GM12873 (cell line): Measurements from ENCODE around the gene DPEP3.

Source experiments
- TF ChIP-seq, protein P1 (sequence below): IDR thresholded peaks from 2 replicates; pipeline ENCODE4 v1.5.1; 2012; ENCODE audit warnings: low read depth, mild to moderate bottlenecking, moderate library complexity, low read length, control low read depth; ENCODE audit not compliant: insufficient read depth; ENCODE audit errors: missing control alignments

DPEP3 gene

DNA sequence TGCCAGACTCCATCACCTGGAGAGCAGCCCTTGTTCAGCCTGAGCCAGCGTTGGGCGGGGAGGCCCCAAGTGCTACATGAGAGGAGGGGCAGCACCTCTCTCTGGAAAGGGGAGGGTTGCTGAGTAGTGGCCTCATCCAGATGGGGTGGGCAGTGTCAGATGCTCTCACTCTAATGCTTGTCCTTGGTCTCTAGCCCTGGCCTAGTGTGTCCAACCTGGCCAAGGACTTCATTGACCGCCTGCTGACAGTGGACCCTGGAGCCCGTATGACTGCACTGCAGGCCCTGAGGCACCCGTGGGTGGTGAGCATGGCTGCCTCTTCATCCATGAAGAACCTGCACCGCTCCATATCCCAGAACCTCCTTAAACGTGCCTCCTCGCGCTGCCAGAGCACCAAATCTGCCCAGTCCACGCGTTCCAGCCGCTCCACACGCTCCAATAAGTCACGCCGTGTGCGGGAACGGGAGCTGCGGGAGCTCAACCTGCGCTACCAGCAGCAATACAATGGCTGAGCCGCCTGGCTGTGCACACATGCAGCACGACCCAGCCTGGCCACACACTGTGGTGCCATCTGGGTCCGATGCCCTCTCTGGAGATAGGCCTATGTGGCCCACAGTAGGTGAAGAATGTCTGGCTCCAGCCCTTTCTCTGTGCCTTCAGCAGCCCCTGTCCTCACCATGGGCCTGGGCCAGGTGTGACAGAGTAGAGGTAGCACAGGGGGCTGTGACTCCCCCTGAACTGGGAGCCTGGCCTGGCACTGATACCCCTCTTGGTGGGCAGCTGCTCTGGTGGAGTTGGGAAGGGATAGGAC lies 53.0 kb downstream of the DPEP3 start:
- TF ChIP-seq, protein P1, sequence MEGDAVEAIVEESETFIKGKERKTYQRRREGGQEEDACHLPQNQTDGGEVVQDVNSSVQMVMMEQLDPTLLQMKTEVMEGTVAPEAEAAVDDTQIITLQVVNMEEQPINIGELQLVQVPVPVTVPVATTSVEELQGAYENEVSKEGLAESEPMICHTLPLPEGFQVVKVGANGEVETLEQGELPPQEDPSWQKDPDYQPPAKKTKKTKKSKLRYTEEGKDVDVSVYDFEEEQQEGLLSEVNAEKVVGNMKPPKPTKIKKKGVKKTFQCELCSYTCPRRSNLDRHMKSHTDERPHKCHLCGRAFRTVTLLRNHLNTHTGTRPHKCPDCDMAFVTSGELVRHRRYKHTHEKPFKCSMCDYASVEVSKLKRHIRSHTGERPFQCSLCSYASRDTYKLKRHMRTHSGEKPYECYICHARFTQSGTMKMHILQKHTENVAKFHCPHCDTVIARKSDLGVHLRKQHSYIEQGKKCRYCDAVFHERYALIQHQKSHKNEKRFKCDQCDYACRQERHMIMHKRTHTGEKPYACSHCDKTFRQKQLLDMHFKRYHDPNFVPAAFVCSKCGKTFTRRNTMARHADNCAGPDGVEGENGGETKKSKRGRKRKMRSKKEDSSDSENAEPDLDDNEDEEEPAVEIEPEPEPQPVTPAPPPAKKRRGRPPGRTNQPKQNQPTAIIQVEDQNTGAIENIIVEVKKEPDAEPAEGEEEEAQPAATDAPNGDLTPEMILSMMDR = no peak

- TF ChIP-seq, protein P1 = peak; percentile 21
Observed at GRCh38 chr16:67926181-67926750, 54.0 kb downstream of the DPEP3 start.
